GM12891 (cell line): Measurements from ENCODE around the gene PITPNC1.

ENCODE experiments used
- DNase-seq: peaks from one replicate; pipeline ENCODE4 v3.0.0; 2011; ENCODE audit warnings: low spot score; ENCODE audit not compliant: insufficient read length
- FAIRE-seq: peaks from 2 replicates; lab custom pipeline; 2011; peaks lifted over from hg19 to GRCh38; lab: Jason Lieb, UNC
- PAX5 ChIP-seq: IDR thresholded peaks from 2 replicates; pipeline ENCODE4 v1.6.1; 2011; ENCODE audit warnings: low read length, moderate library complexity, mild to moderate bottlenecking; ENCODE audit not compliant: insufficient read depth, severe bottlenecking
- POLR2A ChIP-seq: IDR thresholded peaks from 2 replicates; pipeline ENCODE4 v1.6.1; 2011; ENCODE audit warnings: low read depth, low read length, control low read depth
- POLR2AphosphoS5 ChIP-seq: IDR thresholded peaks from 2 replicates; pipeline ENCODE4 v1.6.1; 2011; ENCODE audit warnings: low read depth, low read length, control low read depth
- POU2F2 ChIP-seq: IDR thresholded peaks from 2 replicates; pipeline ENCODE4 v1.6.1; 2011; ENCODE audit warnings: low read depth, mild to moderate bottlenecking, control low read depth, low read length, moderate library complexity
- SPI1 ChIP-seq: IDR thresholded peaks from 2 replicates; pipeline ENCODE4 v1.6.1; 2011; ENCODE audit warnings: low read depth, low read length, control low read depth
- TAF1 ChIP-seq: IDR thresholded peaks from 2 replicates; pipeline ENCODE4 v1.6.1; 2011; ENCODE audit warnings: low read depth, low read length, control low read depth

The PITPNC1 gene

DNA sequence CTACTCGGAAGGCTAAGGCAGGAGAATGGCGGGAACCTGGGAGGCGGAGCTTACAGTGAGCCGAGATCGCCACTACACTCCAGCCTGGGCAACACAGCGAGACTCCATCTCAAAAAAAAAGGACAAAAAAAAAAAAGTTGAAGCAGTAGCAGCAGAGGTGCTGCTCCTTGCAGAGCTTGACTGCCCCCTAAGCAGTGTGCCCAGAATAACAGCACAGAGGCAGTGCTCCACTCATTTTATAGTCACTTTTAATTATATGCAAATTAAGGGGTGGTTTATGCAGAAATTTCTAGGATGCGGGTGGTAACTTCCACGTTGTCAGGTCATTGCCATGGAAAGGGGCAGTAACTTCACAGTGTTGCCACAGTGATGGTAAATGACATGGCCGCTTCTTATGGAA, 286.4 kb downstream of the PITPNC1 start:
- no peak for TF ChIP-seq POLR2AphosphoS5
- no peak for TF ChIP-seq TAF1
- TF ChIP-seq POU2F2, result no peak
- DNase-seq (no peak), FAIRE-seq (no peak)

DNA sequence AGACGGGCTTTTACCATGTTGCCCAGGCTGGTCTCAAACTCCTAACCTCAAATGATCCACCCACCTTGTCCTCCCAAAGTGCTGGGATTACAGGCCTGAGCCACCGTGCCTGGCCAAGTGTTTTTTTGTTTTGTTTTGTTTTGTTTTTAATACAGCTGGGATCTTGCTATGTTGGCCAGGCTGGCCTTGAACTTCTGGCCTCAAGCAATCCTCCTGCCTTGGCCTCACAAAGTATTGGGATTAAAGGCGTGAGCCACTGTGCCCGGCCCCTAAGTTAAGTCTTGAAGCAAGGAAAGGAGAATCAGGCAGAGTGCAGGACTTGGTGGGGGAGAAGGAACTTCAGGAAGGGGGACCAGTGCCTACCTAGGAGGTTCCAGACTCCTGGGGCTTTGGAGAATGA, 288.9 kb downstream of the PITPNC1 start:
- no peak for DNase-seq
- FAIRE-seq, result no peak
- no peak for TF ChIP-seq PAX5
- TF ChIP-seq POLR2AphosphoS5, result no peak
- TF ChIP-seq SPI1, result no peak
- no peak for TF ChIP-seq POLR2A
- no peak for TF ChIP-seq POU2F2
- TF ChIP-seq TAF1, result no peak

DNA sequence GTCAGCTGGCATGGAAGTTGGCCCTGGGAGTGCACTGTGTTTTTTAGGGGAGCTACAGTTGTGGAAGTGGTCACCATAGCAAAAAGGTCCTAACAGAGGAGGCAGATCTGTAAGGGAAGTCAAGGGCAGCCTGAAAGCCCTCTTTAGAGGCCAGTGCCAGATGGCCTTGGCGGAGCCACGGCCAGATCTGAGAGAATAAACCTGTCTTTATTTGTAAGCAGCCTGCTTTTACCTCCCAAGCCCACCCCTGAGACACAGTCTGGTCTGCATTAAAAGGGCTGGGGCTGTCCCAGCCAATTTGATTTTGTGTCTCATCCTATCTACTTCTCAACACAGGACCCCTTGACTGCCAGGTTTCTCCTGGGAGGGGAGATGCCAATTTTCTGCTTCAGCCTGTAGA, 289.6 kb downstream of the PITPNC1 start:
- DNase-seq (no peak), FAIRE-seq (no peak)
- TF ChIP-seq PAX5, result no peak
- TF ChIP-seq POLR2AphosphoS5, result no peak
- no peak for TF ChIP-seq SPI1
- no peak for TF ChIP-seq POU2F2
- no peak for TF ChIP-seq TAF1
- no peak for TF ChIP-seq POLR2A

DNA sequence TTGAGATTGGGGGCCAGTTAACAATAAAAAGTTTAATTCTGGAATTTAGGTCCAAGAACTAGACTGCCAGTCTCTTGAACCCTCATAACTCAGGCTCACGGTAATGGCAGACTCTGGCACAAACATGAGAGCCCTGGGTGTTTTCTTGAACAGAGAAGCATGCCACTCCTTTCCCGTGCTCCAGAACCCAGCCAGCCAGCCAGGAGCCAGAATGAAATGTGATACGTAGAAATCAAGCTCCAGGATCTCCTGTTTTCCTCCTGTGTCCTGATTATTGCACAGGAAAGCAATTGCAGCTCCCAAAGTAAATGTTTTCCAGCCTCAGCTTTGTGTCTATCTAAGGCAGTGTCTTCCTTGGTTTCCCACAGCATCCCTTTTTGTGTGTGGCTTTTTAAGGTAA, 294.4 kb downstream of the PITPNC1 start:
- TF ChIP-seq PAX5, result no peak
- TF ChIP-seq POLR2A, result no peak
- TF ChIP-seq TAF1, result no peak
- TF ChIP-seq POU2F2, result no peak
- no peak for TF ChIP-seq SPI1
- TF ChIP-seq POLR2AphosphoS5, result no peak
- FAIRE-seq, result no peak
- no peak for DNase-seq

DNA sequence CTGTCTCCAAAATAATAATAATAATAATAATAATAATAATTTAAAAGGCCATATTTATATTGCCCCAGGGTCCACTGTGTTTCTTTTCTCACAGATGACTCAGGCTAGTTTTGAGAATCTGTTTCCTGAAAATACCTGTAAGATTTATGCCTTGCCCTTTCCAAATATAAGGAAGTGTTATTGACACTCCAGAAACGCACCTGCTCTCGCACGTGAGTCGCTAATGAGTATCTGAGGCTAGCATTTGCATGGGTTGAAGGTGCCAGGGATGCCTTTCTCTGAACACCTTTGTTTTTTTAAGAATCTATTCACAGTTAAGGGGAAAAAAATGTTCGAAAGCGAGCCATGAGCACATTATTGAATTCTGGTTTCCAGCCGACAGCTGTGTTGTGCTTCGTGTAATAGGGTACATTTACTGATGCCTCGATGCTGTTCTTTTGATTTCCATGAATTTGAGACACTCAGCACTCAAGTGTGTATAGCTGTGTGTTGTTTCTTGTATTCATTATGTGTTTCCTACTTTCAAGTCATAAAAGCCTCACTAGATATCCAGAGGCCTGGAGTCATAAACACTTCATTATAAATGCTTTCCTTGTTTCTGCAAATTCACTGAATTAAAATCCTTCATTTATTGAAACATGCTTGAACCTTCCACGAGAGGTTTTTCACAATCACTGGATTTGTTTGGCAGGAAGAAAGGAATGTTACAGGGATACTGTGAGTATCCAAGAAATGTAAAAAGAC, 295.7 kb downstream of the PITPNC1 start:
- no peak for TF ChIP-seq POLR2AphosphoS5
- TF ChIP-seq SPI1, result no peak
- TF ChIP-seq POLR2A, result no peak
- no peak for TF ChIP-seq PAX5
- no peak for TF ChIP-seq POU2F2
- TF ChIP-seq TAF1, result no peak
- DNase-seq (no peak), FAIRE-seq (no peak)

DNA sequence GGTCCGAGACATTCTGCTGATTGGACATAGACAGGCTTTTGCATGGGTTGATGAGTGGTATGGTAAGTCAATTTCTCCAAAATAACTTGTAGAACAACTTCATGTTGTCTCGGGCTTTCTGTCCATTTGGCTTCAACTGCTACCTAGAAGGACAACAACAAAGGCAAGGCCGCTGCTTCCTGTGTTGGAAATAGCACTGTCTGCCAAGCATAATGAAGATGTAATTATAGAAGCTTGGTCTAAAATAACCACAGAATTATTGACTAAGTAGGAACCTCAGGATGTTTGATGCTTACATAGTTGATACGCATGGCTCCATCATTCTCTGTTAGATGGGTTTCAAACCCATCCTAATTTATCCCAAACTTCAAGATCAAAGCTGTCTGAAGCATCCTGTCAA, 298.4 kb downstream of the PITPNC1 start:
- no peak for FAIRE-seq
- DNase-seq, result no peak

DNA sequence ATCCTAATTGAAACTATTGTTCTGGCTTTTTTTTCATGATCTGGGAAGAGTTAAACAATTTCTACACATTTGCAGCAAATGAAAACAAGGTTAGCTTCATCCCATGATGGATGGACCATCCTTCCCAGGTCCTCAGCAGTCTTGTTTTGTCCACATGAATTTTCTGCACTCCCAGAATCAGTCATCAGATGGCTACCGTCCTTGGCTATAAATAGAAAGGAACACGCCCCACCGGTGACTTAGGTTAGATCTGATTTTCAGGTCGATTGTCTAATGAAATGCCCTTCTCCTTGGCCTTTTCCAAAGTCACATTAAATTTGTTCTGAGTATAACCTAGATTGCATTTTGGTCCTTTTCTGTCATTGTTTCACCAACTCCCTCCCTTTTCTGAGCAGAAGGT, 299.2 kb downstream of the PITPNC1 start:
- no peak for DNase-seq
- TF ChIP-seq SPI1 (no peak), POU2F2 (no peak), POLR2A (no peak), POLR2AphosphoS5 (no peak), PAX5 (no peak), TAF1 (no peak)
- FAIRE-seq, result no peak

More for the DNA sequence above, 298.4 kb downstream of the PITPNC1 start:
- no peak for TF ChIP-seq SPI1
- no peak for TF ChIP-seq POLR2AphosphoS5
- TF ChIP-seq PAX5, result no peak
- no peak for TF ChIP-seq TAF1
- TF ChIP-seq POLR2A, result no peak

DNA sequence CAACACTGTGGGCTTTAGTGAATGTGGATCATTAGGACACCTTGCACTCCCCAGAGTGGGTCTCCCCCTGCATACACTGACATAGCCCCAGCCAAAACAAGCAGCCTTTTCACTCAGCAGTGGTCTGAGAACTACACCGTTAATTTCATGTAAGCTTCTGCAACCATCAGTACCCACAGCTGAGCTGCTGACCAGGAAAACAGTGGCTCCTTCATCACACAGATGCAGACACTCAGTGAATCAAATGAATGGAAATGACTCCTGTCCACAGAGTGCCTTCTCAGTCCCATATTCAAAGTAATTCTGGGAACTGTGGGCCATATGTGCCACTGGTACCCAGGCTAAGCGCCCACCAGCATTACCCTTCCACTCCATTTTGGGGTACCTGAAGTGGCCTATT, 301.3 kb downstream of the PITPNC1 start:
- DNase-seq (no peak), FAIRE-seq (no peak)
- TF ChIP-seq POU2F2, result no peak

DNA sequence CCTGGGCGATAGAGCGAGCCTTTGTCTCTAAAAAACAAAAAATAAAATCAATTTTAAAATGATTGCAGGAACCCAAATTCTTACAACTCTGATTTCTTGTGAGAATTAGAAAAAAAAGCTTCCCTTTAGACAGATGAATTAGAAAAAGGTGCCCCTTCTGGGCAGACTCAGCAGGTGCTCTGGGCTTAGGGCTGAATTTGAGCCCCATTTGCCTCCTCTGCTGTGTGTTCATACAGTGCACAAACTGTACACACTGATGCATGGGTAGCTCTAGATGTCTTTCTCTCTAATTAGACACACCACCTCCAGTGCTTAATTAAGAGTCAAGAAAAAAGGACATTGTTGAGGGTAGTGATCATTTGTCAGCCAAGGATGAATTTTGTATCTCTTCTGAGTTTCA, 302.1 kb downstream of the PITPNC1 start:
- FAIRE-seq (no peak), DNase-seq (no peak)
- TF ChIP-seq PAX5, result no peak
- TF ChIP-seq SPI1, result no peak
- TF ChIP-seq TAF1, result no peak
- TF ChIP-seq POLR2AphosphoS5, result no peak
- no peak for TF ChIP-seq POU2F2
- no peak for TF ChIP-seq POLR2A

DNA sequence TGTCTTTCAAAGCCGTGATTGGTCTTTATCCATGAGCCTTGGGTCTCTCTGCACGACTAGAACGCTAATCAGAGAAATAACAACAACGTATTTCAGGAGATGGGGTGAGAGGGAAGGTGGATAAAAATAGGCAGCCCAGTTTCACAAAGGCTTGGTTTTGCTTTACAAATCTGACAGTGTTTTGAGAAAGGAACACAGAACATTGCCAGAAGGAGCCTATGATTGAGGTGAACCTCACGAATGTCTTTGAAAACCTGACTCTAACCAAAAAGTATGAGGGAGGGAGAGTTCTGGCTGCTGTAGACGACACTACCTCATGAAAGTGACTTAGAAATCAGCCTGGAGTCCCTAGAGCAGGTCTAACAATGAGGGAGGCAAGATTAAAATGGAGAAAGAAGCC, 302.6 kb downstream of the PITPNC1 start:
- DNase-seq (no peak), FAIRE-seq (peak; percentile 75)

DNA sequence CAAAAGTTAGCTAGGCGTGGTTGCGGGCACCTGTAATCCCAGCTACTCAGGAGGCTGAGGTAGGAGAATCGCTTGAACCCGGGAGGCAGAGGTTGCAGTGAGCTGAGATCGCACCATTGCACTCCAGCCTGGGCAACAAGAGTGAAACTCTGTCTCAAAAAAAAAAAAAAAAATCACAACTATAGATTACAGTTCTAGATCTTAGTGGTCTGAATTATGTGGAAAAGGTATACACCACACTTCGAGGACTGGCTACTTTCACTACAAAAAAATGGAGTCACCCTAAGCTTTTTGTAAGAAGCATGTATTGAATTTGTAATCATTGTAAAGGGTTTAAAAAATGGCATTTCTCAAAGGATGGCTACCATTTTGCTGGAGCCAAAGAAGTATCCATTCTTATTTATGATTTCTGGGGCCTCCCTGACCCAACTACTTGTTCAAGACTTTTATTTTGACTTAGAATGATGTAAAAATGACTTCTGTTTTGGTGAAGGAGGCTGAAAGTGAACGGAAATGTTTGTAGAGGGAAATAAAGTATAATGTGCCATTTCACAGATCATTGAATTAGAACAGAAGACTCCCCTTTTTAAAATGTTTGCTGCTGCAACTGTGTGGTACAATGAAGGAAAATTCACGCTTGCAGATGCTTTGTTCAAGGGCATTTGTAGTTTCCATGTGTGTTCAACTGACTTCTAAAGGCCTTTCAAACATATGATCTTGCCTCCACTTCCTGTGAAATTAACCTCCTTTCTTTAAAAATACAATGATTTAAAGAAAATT, 303.6 kb downstream of the PITPNC1 start:
- no peak for DNase-seq
- no peak for FAIRE-seq
- TF ChIP-seq POLR2A, result no peak

More for the DNA sequence above, 302.6 kb downstream of the PITPNC1 start:
- TF ChIP-seq TAF1, result no peak
- peak; percentile 39; the same call in 1 of the 2 replicates for TF ChIP-seq POLR2A
- 0 out of 2 replicates have a peak, but pooled peaks have one; percentile 24 for TF ChIP-seq POU2F2
- no peak for TF ChIP-seq POLR2AphosphoS5
- no peak for TF ChIP-seq PAX5
- no peak for TF ChIP-seq SPI1
